Coronary artery (tissue), 2 donors: ENCODE results near the gene STPG1.

ENCODE experiments used
- DNase-seq: peaks from one replicate; pipeline ENCODE4 v3.0.0-alpha.2; 2017; ENCODE audit warnings: low spot score
- H3K27ac ChIP-seq, 2 donors: fragments of 200-600 bp; sonication (generic); one replicate each; pipeline ENCODE4 v1.5.1; 2016 to 2019
- H3K4me3 ChIP-seq: fragments of 200-600 bp; sonication (generic); 2 replicates; pipeline ENCODE4 v1.5.1; 2016; ENCODE audit warnings: mild to moderate bottlenecking, moderate library complexity
- CTCF ChIP-seq: fragments of 200-600 bp; sonication (generic); IDR thresholded peaks from one replicate; pipeline ENCODE4 v1.5.1; 2019; ENCODE audit warnings: antibody characterized with exemption

Gene STPG1

GRCh38 chr1:24345334-24345733 lies 68.2 kb downstream of the STPG1 start:
- TF ChIP-seq CTCF, result no peak
- no peak overlapping the region for H3K27ac ChIP-seq
- no peak for DNase-seq
- H3K4me3 ChIP-seq, result no peak overlapping the region

GRCh38 chr1:24344090-24344742 lies 69.4 kb downstream of the STPG1 start:
- DNase-seq, result no peak
- H3K27ac ChIP-seq, result no peak overlapping the region
- no peak for TF ChIP-seq CTCF
- H3K4me3 ChIP-seq, result no peak overlapping the region

- no peak for TF ChIP-seq CTCF
- no peak for DNase-seq
- H3K4me3 ChIP-seq, result no peak overlapping the region
- no peak overlapping the region for H3K27ac ChIP-seq
These were observed 70.0 kb downstream of the STPG1 start for GRCh38 chr1:24343412-24344089.

- Histone ChIP-seq H3K4me3 (no peak overlapping the region), H3K27ac (no peak overlapping the region)
- no peak for TF ChIP-seq CTCF
- DNase-seq, result no peak
These were observed 72.3 kb downstream of the STPG1 start for GRCh38 chr1:24341260-24341659.

- H3K4me3 ChIP-seq, result no peak overlapping the region
- no peak for DNase-seq
- H3K27ac ChIP-seq, result no peak overlapping the region
- TF ChIP-seq CTCF, result no peak
These were observed 72.8 kb downstream of the STPG1 start for GRCh38 chr1:24340770-24341169.

GRCh38 chr1:24339996-24340395 lies 73.6 kb downstream of the STPG1 start:
- Histone ChIP-seq H3K27ac (no peak overlapping the region), H3K4me3 (no peak overlapping the region)
- no peak for TF ChIP-seq CTCF
- DNase-seq, result no peak

GRCh38 chr1:24338447-24338846 lies 75.1 kb downstream of the STPG1 start:
- H3K4me3 ChIP-seq, result no peak overlapping the region
- TF ChIP-seq CTCF, result no peak
- H3K27ac ChIP-seq, result no peak overlapping the region
- DNase-seq, result no peak
